CD4-positive, alpha-beta T cell treated with Interleukin-17A for 1 hour (primary cell): Measurements from ENCODE around the gene EHD4.

ENCODE experiments used
- DNase-seq: peaks from one replicate; pipeline ENCODE4 v3.0.0-alpha.2; 2020

The EHD4 gene

DNA sequence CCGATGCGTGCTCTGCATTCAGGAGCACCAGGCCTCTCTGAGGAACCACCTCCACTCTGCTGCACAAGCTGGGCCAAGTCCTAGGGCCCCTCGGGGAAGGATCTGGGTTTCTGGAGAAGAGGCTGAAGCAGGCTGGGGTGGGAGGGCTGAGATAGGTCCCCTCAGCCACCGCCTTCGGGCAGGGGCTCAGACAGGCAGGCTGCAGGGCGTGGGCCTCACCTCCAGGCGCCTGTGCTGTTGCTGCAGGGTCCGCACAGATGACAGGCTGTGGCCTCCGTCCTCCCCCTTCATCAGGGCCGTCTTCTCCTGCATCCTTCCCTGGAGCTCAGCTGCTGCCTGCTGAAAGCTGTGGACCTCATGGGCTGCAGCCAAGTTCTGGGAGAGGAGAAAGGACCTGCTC lies 118.5 kb downstream of the EHD4 start:
- DNase-seq = no peak

DNA sequence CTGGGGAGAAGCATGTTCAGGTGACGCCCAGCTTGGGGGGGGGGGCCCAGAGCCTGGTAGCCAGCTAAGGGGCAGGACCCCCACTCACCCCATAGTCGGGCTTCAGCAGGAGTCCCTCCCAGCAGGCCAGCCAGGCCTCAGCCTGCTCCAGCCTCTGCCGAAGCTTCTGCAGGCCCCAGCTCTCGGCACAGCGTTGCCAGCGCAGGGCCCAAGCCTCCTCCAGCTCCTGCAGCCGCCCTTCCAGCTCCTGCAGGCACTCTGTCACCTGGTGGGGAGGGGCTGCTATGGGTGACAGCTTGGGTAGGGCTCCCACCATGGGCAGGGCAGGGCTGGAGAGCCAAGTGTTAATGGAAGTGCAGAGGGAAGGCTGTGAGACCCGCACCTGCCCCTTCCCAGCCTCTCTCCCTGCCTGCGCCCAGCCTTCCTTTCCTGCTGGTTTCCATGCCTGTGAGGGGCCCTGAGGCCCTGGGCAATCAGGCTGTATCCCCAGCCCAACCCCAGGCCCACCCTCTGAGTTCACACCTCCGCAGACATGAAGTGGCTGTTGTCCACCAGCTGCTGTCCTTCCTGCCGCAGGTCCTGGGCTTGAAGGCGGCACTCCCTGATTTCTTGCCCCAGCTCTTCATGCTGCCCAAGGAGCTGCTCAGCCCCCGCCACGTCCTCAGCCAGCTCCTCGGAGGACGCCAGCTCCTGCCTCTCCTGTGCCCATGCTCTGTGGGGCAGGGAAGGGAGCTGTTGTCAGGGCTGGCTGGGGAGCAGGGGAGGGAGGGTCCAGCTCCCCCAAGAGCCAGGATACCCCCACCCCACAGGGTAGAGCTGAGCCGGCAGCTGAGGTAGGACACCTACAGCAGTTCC lies 119.4 kb downstream of the EHD4 start:
- DNase-seq = no peak

DNA sequence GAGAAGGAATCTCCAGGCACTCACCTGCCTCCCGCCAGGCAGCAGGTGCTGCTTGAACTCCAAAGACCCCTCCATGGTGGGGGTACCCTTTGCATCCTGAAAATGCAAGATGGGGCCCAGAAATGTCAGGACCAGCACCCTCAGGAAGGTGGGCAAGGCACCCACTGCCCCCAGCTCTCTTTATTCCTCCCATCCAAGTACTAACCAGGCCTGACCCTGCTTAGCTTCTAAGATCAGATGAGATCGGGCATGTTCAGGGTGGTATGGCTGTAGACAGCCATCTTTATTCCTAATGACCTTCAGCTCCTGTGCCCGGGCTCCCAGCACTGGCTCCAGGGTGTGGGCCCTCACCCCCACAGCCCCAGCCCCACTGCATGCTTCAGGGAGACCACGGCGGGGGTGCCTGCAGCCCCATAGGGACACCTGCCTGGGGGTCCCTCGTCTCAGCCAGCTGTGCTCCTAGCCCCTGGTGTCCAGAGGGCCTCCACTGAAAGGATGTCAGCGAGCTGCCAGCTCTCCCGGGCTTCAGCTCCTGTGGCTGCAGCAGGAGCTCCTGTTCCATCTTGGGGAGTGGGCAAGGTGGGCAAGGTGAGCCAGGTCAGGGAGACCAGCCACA lies 120.5 kb downstream of the EHD4 start:
- DNase-seq = no peak

- no peak for DNase-seq
Observed at GRCh38 chr15:41851167-41851523, 121.2 kb downstream of the EHD4 start.

- DNase-seq = no peak
Observed at GRCh38 chr15:41850482-41851166, 121.7 kb downstream of the EHD4 start.

DNA sequence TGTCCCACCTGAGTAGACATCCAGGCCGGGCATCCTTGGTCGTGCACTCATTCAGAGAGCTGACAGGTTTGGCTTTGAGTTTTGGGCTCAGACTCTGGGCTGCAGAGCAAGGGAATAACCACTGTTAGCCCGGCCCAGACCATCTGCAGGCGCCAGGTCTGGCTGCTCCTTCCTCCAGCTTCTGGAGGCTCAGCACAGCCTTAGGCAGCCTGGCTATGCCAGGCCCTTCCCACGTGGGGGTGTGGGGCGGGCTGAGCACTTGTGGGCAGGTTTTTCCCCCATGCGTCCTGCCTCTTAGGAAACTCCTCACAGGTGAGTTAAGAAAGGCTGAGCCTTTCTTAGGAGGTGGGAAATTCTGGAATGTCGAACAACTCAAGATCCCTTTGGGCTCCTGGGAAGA lies 122.5 kb downstream of the EHD4 start:
- no peak for DNase-seq

GRCh38 chr15:41849204-41849603 lies 123.2 kb downstream of the EHD4 start:
- DNase-seq = no peak

- DNase-seq = no peak
Observed at GRCh38 chr15:41848631-41849030, 123.7 kb downstream of the EHD4 start.

DNA sequence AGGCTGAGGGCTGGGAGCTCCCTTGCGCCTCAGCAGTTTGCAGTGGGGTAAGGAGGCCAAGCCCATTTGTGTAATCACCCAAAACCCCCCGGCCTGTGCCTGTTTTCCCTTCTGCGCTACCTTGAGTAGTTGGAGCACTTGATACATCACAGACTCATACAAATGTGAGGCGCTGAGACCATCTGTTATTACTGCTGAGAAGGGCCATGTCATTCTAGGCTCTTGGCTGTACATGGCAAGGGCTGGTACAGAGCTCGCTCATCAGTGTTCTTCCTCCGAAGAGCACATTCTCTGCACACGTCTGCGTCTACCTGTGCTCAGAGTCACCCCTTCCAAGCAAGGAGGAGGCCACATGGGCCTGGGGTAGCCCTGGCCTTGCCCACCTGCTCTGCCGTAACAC lies 124.4 kb downstream of the EHD4 start:
- no peak for DNase-seq

GRCh38 chr15:41847206-41847605 lies 125.2 kb downstream of the EHD4 start:
- no peak for DNase-seq
